GM21717 (cell line): ENCODE measurements around the gene TNFSF10.
"Not testable (repeated sequence)": the region's sequence is repeated elsewhere in the genome, so short reads cannot be mapped to it uniquely, and the experiment has no call there.

Source experiments
- ATAC-seq: cut with Tn5 transposase; IDR thresholded peaks from one replicate; pipeline ENCODE4 v1.9.1; 2021; ENCODE audit warnings: mild to moderate bottlenecking, moderate library complexity; ENCODE audit not compliant: unreplicated experiment

Gene TNFSF10

GRCh38 chr3:172544404-172544803, 21.2 kb upstream of the TNFSF10 start:
- no peak for ATAC-seq

- no peak for ATAC-seq
Observed at GRCh38 chr3:172543884-172544283, 20.7 kb upstream of the TNFSF10 start.

DNA sequence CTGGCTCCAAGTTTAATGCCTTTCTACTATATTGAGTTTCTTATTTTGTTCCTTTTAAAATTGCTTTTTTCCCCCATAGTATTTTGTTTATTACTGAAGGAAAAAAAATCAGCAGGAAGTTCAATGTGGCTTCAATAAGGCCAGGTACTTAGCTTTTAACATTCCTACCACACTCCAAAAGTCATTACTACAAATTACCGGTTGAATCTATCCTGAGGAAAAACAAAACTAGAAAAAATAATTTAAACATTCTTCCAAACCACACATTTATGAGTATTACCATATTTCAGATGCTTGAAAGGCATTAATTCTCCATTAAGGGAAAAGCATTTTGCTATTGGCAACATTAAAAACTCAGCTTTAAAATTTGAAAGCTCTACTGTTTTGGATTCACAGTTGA, 20.2 kb upstream of the TNFSF10 start:
- no peak for ATAC-seq

DNA sequence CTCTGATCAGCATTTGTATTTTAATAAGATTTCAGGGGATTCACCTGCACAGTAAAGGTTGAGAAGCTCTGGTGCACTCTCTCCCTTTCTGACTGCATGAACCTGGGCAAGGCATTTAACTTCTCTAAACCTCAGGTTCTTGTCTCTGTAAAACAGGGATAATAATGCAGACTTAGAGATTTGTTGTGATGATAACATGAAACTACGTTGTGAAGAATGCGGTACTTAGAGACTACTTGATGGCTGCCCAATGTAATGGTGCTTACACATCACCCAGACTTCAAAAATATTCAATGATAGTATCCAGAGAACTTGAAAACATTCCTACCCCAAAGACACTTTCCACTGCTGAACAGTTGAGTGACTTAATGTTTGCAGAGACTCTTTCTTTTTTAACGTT, 19.8 kb upstream of the TNFSF10 start:
- ATAC-seq: no peak

DNA sequence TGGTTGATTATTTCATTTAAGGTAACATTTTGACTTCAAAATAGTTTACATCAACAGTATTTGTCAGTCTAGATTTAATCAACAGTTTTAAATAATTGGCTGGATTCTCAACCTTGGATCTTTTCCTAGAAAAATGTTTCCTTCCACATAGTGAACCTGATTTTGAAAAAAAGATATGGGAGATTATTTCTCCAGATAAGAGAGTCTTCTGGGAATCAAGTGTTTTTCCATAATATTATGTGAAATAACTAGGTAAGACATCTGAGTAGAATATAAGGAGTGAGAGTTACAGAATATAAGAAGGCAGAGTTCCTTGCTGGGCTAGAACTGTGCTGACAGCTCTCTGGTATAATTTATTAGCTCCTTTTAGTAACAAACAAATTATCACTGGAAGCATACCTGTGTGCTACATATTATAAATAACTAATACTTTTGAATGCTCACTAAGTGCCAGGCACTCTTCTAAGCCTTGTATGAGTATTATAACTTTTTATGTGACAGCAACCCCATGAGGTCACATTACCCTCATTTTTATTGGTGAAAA, 18.8 kb upstream of the TNFSF10 start:
- ATAC-seq: no peak

DNA sequence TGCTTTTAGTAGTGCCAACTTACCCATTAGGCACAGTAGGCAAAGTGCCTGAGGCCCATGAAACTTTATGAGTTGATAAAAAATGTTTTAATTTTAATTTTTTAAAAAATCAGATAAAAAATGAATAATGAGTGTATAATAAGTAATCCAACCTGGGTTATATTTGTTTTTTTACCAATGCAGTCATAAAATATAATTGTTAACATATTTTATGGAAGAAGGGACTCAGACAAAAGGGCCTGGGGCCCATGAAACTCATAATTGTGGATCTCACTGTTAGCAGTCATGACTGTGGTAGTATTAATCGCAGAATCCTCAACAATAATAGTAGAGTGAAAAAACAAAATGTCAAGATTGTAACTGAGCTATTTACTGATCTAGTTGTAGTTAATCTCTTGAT, 16.8 kb upstream of the TNFSF10 start:
- no peak for ATAC-seq

- no peak for ATAC-seq
Observed at GRCh38 chr3:172539273-172539672, 16.0 kb upstream of the TNFSF10 start.

GRCh38 chr3:172538368-172539151, 15.3 kb upstream of the TNFSF10 start:
- ATAC-seq: no peak

DNA sequence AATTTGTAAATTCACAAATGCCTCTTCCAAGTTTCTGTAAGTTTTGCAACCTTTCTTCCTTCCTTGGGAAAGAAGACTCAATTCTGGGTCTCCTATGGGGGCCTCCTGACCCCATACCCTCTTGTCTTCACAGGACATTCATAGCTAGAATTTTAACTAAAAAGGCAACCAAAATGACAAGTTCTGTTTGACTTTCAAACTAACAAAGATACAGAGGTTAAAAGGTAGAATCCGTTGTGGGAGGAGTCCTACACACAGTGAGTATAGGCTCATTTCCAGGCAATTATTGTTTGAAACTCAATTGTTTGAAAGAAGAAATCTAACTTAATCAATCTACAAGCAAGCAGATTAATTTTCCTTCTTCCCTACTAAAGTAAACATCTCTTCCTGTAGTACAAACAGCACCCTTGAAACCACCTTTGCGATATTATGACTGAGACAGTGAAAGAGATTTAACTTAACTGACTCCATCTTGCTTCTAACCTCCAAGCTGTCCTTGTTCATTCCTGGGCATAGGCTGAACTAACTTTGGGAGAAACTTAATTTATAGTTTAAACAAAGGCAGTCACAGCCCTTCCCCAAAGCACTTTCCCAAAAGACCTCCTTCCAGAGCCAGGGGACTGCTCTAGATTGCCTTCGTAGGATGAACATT, 14.4 kb upstream of the TNFSF10 start:
- no peak for ATAC-seq

DNA sequence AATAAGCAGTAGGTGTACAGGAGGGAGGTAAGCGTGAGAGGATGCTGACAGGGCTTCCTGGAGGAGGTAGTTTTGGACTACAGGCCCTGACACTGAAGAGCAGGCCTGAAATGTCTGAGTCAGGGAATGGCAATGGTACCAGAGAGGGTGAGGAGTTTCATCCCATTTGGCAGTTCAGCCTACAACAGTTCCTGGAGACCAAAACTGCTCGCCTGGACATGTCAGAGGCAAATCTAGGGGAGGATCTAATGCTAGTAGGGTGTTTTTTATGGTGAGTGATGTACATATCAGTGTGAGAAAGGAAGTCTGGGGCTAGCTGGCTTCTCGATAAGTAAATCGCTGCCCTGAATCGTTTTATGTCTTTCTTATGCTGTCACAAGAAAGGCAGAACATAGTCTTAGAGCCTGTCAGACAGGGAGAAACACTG, 13.8 kb upstream of the TNFSF10 start:
- ATAC-seq: no peak

GRCh38 chr3:172536505-172536904, 13.3 kb upstream of the TNFSF10 start:
- no peak for ATAC-seq

DNA sequence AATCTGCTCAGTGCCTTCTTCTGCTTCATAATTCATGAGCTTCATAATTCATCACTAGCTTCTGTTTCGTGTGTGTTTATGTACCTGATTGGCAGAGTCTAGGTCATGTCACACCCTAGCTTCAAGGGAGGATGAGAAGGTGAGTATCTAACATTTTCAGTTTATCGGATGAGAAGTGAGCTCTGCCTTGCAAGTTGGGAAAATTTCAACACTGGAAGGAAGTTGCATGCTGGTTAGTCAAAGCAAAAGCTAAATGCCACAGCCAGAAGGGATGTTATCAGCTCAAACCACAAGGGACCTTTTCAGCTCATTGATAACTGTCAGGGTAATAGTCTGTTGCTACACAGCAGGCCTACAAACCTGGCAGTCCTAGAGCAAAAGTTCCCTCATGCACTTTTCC, 7.3 kb upstream of the TNFSF10 start:
- ATAC-seq: no peak

DNA sequence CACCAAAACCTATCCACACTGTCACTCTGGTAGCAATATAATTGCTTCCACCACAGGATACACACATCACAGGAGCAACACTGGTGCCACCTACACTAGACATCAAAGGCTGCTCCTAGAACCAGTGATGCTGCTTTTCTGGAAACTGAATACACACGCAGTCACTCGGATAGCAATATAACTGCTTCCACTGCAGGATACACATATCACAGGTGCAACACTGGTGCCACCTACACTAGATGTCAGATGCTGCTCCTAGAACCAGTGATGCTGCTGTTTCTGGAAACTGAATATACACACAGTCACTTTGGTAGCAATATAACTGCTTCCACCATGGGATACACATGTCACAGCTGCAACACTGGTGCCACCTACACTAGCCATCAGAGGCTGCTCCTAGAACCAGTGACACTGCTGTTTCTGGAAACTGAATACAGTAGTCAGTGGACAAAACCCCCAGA, 6.9 kb upstream of the TNFSF10 start:
- ATAC-seq: no peak

DNA sequence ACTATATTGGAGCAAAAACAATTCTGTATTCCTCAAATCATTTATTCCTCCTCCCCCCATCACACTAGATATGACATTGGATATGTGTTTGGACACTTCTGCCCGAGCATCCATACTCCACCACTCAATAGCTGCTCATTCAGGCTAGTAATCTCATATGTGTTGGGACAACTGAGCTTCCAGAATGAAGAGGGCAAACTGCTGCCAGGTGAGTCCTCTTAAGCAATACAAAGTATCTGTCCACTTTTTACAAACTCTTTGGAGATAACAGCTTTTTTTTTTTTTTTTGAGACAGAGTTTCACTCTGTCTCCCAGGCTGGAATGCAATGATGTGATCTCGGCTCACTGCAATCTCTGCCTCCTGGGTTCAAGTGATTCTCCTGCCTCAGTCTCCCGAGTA, 5.4 kb upstream of the TNFSF10 start:
- no peak for ATAC-seq

DNA sequence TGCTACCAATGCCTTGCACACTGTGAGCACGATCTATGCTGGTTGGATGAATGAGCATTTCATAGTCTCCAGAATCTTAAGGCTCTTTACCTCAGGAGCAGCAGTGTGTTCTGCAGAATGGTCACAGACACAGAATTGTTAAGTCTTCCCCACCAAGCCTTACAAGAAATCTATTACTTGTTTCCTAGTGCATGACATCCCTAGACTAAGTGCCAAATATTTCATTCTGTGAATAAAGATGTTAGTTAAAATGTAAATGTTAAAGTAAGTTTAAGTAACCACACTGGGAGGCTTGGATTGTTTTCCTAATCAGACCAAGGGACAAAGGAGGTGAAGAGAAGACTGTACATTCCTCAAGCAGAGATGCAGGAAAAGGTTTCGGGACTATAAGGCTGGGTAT, 4.1 kb upstream of the TNFSF10 start:
- ATAC-seq: no peak

- ATAC-seq: no peak
Observed at GRCh38 chr3:172525116-172525613, 1.9 kb upstream of the TNFSF10 start.

DNA sequence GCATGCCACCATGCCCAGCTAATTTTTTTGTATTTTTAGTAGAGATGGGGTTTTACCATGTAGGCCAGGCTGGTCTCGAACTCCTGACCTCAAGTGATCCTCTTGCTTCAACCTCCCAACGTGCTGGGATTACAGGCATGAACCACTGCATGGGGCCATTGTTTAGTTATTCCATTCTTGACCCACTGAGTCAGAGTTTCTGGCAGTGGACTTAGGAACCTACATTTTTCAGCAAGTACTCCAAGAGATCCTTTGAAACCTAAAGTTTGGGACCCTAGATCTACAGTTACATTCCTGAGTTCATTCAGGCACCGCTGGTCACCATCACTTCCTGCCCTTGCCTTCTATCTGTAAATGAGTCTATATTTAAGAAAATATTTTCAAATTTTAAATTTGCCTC, 1.4 kb upstream of the TNFSF10 start:
- no peak for ATAC-seq

GRCh38 chr3:172521837-172522726, 1.1 kb downstream of the TNFSF10 start:
- ATAC-seq: not testable (repeated sequence)

DNA sequence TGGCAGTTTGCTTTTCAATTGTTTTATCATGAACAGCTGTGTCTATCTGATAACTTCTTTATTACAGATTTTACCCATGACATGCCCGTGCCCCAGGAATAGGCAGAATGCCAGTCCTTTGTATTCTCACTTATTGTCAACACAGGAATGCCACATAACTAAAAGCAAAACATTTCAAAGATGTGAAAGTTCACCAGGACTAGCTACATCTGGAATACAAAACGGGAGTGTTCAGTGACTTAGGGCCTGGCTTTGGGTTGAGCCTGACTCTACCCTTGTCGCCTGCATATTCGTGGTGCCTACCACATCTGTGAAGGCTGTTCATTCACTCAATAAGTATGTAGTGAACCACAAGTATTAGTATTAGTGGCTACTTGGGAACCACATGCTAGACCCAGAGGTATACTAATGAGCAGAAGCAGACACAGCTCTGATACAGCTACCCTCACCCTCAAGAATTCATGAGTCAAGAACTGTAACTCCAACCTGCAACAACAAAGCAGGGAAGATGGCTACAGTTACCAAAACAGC, 2.9 kb downstream of the TNFSF10 start:
- peak; percentile 51 for ATAC-seq

- ATAC-seq: no peak
Observed at GRCh38 chr3:172519740-172520139, 3.5 kb downstream of the TNFSF10 start.
